ENCODE data around the gene CDCP2.

- TF ChIP-seq EZH2phosphoT487 (IDR thresholded peaks at IDR 0.05; ENCODE audit: borderline replicate concordance, low read length) (no peak), CTCF (conservative IDR thresholded peaks at IDR 0.05; ENCODE audit: low read depth, low read length) (no peak)
Observed at GRCh38 chr1:54156201-54156600, 3.4 kb upstream of the CDCP2 start.

All from PC-3 (cell line).